ENCODE results near the gene YARS1. TPM values are rescaled to one million over a fixed set of nuclear protein-coding genes. Genes with fewer than 3 reads are reported as not detected.

YARS1 gene
- total RNA-seq, 4 donors from 2014 or later = 23.9 to 54.5 (median 33.8) TPM

DNA sequence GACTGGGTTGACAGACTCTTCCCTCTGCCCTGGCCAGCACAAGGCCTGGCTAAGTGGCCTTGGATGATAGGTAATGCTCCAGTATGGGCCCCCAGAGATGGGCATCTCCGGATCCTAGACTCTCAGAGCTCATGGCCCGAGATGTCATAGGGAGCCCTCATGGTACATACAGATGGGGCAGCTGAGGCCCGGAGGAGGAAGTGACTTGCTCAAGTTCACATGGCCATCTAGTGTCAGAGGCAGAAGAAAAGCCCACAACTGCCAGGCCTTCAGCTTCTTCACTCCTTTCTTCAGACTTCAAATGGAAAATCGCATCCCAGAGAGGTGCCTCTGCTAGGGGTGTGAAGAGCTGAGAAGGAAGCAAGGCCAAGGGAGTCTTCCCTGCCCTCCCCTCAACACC lies 67.8 kb downstream of the YARS1 start:
- intact Hi-C loops (cut with DNase I; ENCODE audit: low total_unique reads) = no loop called here
- Histone ChIP-seq H3K9me3 (no peaks in the 10 kb centered on the region), H3K27me3 (no peaks in the 10 kb centered on the region), H3K4me3 (no peak overlapping the region), H3K27ac (no peak overlapping the region), H3K36me3 (no peaks in the 10 kb centered on the region), H3K4me1 (peaks cover 6 to 27% (median 18%) of the 10 kb centered on the region in 4 donors)
- no peak for DNase-seq
- TF ChIP-seq EP300 (IDR thresholded peaks at IDR 0.05; ENCODE audit: low read depth) = no peak
- no peak for TF ChIP-seq POLR2AphosphoS5 (IDR thresholded peaks at IDR 0.05)
- TF ChIP-seq POLR2A (IDR thresholded peaks at IDR 0.05) = no peak
- TF ChIP-seq, protein P1, sequence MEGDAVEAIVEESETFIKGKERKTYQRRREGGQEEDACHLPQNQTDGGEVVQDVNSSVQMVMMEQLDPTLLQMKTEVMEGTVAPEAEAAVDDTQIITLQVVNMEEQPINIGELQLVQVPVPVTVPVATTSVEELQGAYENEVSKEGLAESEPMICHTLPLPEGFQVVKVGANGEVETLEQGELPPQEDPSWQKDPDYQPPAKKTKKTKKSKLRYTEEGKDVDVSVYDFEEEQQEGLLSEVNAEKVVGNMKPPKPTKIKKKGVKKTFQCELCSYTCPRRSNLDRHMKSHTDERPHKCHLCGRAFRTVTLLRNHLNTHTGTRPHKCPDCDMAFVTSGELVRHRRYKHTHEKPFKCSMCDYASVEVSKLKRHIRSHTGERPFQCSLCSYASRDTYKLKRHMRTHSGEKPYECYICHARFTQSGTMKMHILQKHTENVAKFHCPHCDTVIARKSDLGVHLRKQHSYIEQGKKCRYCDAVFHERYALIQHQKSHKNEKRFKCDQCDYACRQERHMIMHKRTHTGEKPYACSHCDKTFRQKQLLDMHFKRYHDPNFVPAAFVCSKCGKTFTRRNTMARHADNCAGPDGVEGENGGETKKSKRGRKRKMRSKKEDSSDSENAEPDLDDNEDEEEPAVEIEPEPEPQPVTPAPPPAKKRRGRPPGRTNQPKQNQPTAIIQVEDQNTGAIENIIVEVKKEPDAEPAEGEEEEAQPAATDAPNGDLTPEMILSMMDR (IDR thresholded peaks at IDR 0.05) = no peak
- in situ Hi-C loops (cut with MboI; ENCODE audit: low pct_ligation_motif_present in 1 of 4, low pct_unique_long_range_greater_than_20kb in 1 of 4, low sequenced_read_pairs in 3 of 4) = no loop called here
- WGBS, 2 donors (ENCODE audit: low coverage in 1 of 2) = 90% methylated on average over 4 of the region's 4 CpGs; no CpG with 5 or more reads in 1 of the 2 donors

DNA sequence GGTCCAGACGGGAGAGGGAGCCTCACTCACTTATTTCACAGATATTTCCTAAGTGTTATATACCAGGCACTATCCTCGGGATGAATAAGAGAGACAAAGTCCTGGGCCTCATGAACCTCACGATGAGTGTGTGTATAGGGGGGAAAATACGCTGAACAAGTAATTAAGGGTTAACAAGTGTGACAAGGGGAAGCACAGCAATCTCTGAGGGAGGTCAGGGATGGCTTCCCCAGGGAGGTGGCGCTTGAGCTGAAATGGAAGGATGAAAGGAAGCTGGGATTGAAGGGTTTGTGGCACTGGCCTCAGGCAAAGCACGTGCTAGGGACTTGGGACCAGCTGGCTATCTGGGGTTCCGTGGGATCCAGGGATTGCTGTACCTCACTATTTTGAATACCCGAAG lies 68.2 kb downstream of the YARS1 start:
- H3K4me3 ChIP-seq = no peak overlapping the region
- H3K27ac ChIP-seq = no peak overlapping the region
- 79 to 80% methylated on average over 5 to 8 of the region's 8 CpGs for WGBS, 2 donors (ENCODE audit: low coverage in 1 of 2)
- H3K4me1 ChIP-seq = peaks cover 4 to 27% (median 18%) of the 10 kb centered on the region in 4 donors
- TF ChIP-seq POLR2AphosphoS5 (IDR thresholded peaks at IDR 0.05) (no peak), EP300 (IDR thresholded peaks at IDR 0.05; ENCODE audit: low read depth) (no peak), POLR2A (IDR thresholded peaks at IDR 0.05) (no peak)
- TF ChIP-seq, protein P1 (IDR thresholded peaks at IDR 0.05) = no peak
- intact Hi-C loops (cut with DNase I; ENCODE audit: low total_unique reads) = no loop called here
- H3K27me3 ChIP-seq = no peaks in the 10 kb centered on the region
- no peaks in the 10 kb centered on the region for H3K36me3 ChIP-seq
- H3K9me3 ChIP-seq = no peaks in the 10 kb centered on the region
- DNase-seq = no peak
- in situ Hi-C loops (cut with MboI; ENCODE audit: low pct_ligation_motif_present in 1 of 4, low pct_unique_long_range_greater_than_20kb in 1 of 4, low sequenced_read_pairs in 3 of 4) = no loop called here

DNA sequence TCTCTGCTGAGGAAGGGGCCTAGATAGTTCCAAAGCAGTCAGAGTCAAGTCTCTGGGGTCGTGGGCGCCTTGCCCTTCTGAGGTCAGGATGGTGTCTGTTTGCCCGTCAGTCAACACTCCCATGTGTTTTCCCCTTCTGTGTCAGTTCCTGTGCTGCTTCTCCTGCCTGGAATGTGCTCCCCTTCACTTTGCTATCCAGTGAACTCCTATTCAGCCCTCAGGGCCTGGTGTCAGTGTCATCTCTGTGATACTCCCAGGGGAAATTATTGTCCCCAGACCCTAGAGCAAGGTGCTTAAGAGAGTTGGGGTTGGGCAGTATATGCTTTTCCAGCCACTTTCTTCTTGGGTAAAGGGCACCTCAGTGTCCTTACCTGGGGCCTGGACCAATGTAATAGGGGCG lies 68.8 kb downstream of the YARS1 start:
- intact Hi-C loops (cut with DNase I; ENCODE audit: low total_unique reads) = no loop called here
- no peak overlapping the region for H3K4me3 ChIP-seq
- 88% methylated on average over 4 of the region's 4 CpGs; no CpG with 5 or more reads in 1 of the 2 donors for WGBS, 2 donors (ENCODE audit: low coverage in 1 of 2)
- peaks cover 4 to 30% (median 20%) of the 10 kb centered on the region in 4 donors for H3K4me1 ChIP-seq
- no peaks in the 10 kb centered on the region for H3K27me3 ChIP-seq
- no peaks in the 10 kb centered on the region for H3K9me3 ChIP-seq
- in situ Hi-C loops (cut with MboI; ENCODE audit: low pct_ligation_motif_present in 1 of 4, low pct_unique_long_range_greater_than_20kb in 1 of 4, low sequenced_read_pairs in 3 of 4) = no loop called here
- H3K36me3 ChIP-seq = no peaks in the 10 kb centered on the region
- DNase-seq = no peak
- TF ChIP-seq POLR2AphosphoS5 (IDR thresholded peaks at IDR 0.05) = no peak
- no peak for TF ChIP-seq EP300 (IDR thresholded peaks at IDR 0.05; ENCODE audit: low read depth)
- TF ChIP-seq, protein P1 (IDR thresholded peaks at IDR 0.05) = no peak
- no peak for TF ChIP-seq POLR2A (IDR thresholded peaks at IDR 0.05)
- H3K27ac ChIP-seq = no peak overlapping the region

DNA sequence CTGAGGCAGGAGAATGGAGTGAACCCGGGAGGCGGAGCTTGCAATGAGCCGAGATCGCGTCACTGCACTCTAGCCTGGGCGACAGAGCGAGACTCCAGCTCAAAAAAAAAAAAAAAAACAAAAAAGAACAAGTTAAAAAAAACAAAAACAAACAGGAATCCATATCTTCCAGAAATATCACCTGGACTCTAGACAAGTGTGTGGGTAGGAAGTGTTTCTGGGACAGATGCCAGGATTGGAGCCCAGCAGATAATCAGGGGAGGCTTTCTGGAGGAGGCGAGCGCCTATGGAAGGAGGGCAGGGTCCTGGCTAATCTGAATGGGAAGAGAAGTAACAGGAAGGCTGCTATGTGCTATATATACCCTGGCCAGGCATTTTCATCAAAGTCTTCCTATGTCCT lies 71.0 kb downstream of the YARS1 start:
- no peak overlapping the region for H3K4me3 ChIP-seq
- intact Hi-C loops (cut with DNase I; ENCODE audit: low total_unique reads) = no loop called here
- H3K27ac ChIP-seq = no peak overlapping the region
- no peaks in the 10 kb centered on the region for H3K27me3 ChIP-seq
- no peak for TF ChIP-seq POLR2AphosphoS5 (IDR thresholded peaks at IDR 0.05)
- no peak for TF ChIP-seq POLR2A (IDR thresholded peaks at IDR 0.05)
- no peak for TF ChIP-seq EP300 (IDR thresholded peaks at IDR 0.05; ENCODE audit: low read depth)
- TF ChIP-seq, protein P1 (IDR thresholded peaks at IDR 0.05) = no peak
- WGBS, 2 donors (ENCODE audit: low coverage in 1 of 2) = 63 to 67% methylated on average over 2 to 9 of the region's 9 CpGs
- no peaks in the 10 kb centered on the region for H3K36me3 ChIP-seq
- DNase-seq = no peak
- no peaks in the 10 kb centered on the region for H3K9me3 ChIP-seq
- H3K4me1 ChIP-seq = peaks cover under 1 to 32% (median 27%) of the 10 kb centered on the region in 4 donors
- in situ Hi-C loops (cut with MboI; ENCODE audit: low pct_ligation_motif_present in 1 of 4, low pct_unique_long_range_greater_than_20kb in 1 of 4, low sequenced_read_pairs in 3 of 4) = no loop called here

Measured in transverse colon (tissue), 4 donors.